Measurements from ENCODE around the gene IFNL4. TPM values are rescaled to one million over a fixed set of nuclear protein-coding genes. Genes with fewer than 3 reads are reported as not detected.
A peak's percentile ranks its signal among the peaks of the same experiment; 100 is the strongest.

IFNL4 gene
- total and polyA plus RNA-seq, 2 of the 4 experiments (the other 2 are of a cell fraction): not detected

DNA sequence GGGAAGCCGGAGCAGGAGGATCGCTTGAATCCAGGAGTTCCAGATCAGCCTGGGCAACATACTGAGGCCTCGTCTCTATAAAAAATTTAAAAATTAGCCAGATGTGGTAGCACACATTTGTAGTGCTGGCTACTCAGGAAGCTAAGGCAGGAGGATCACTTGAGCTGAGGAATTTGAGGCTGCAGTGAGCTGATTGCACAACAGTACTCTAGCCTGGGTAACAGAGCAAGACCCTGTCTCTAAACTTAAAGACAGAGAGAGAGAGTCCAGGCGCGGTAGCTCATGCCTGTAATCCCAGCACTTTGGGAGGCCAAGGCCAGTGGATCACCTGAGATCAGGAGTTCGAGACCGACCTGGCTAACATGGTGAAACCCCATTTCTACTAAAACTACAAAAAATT lies 8.2 kb downstream of the IFNL4 start:
- WGBS, 2 experiments (ENCODE audit: extremely low coverage in 2 of 2, insufficient read length in 1 of 2): no CpG with 5 or more reads among the region's 7 CpGs
- no peaks in the 10 kb centered on the region for H3K4me1 ChIP-seq (ENCODE audit: control insufficient read depth, insufficient read depth, low read length)
- H2AFZ ChIP-seq (replicated peaks; ENCODE audit: low read length, poor library complexity): no peak overlapping the region
- no peak overlapping the region for H2BK20ac ChIP-seq (ENCODE audit: low read depth, low read length)
- no peak for ATAC-seq (ENCODE audit: low read depth)
- no peak overlapping the region for H3K27ac ChIP-seq (ENCODE audit: insufficient read depth, low read length)
- H2AK5ac ChIP-seq (ENCODE audit: low read depth, low read length): no peak overlapping the region
- in situ Hi-C loops (cut with MboI; ENCODE audit: low sequenced_read_pairs): no loop called here
- H3K18ac ChIP-seq (ENCODE audit: low read depth, low read length): no peak overlapping the region
- DNase-seq: no peak
- no peaks in the 10 kb centered on the region for H3K9me3 ChIP-seq (ENCODE audit: control insufficient read depth, insufficient read depth, low read length)
- H3K9me1 ChIP-seq (ENCODE audit: insufficient read depth, low read length): no peaks in the 10 kb centered on the region
- H3K23ac ChIP-seq (ENCODE audit: low read depth, low read length): no peak overlapping the region
- no peak overlapping the region for H2BK120ac ChIP-seq (ENCODE audit: low read depth, low read length)
- TF ChIP-seq ELK1 (IDR thresholded peaks at IDR 0.05; ENCODE audit: borderline replicate concordance, low read depth, low read length) (no peak), CEBPB (IDR thresholded peaks at IDR 0.05; ENCODE audit: low read depth, low read length) (peak; percentile 53)
- ChIA-PET POLR2A (ENCODE audit: unreplicated experiment) (no interaction called here), CTCF (no interaction called here)
- no peak overlapping the region for H2BK15ac ChIP-seq (ENCODE audit: low read depth, low read length)
- intact Hi-C loops (cut with micrococcal nuclease): no loop called here
- no peak overlapping the region for H4K91ac ChIP-seq (ENCODE audit: insufficient read depth, low read depth, low read length)
- BruUV-seq (replicated peaks): no TSS peak
- H3K9ac ChIP-seq (ENCODE audit: low read depth, low read length): no peak overlapping the region
- H4K8ac ChIP-seq (ENCODE audit: low read depth in 2 of 2, low read length in 2 of 2): no peak overlapping the region
- dilution Hi-C loops (cut with HindIII; ENCODE audit: low sequenced_read_pairs, unreplicated experiment): no loop called here
- no peak overlapping the region for H2AK9ac ChIP-seq (replicated peaks; ENCODE audit: low read depth, low read length, poor library complexity)
- no peaks in the 10 kb centered on the region for H3K79me1 ChIP-seq (ENCODE audit: low read depth in 1 of 2, low read length in 2 of 2)
- no peak overlapping the region for H3K56ac ChIP-seq (ENCODE audit: extremely low read depth, insufficient read depth, low read length)
- H3K4ac ChIP-seq (ENCODE audit: low read depth, low read length): no peak overlapping the region
- no peak overlapping the region for H3K4me3 ChIP-seq (ENCODE audit: insufficient read depth, low read depth, low read length)
- no peaks in the 10 kb centered on the region for H4K20me1 ChIP-seq (ENCODE audit: insufficient read depth, low read length)
- no peak overlapping the region for H3K4me2 ChIP-seq (ENCODE audit: low read depth, low read length)
- no peak overlapping the region for H2BK5ac ChIP-seq (ENCODE audit: low read depth, low read length, poor library complexity, severe bottlenecking)
- H3K36me3 ChIP-seq (ENCODE audit: control insufficient read depth, insufficient read depth, low read length): no peaks in the 10 kb centered on the region
- no peak overlapping the region for H3K14ac ChIP-seq (replicated peaks; ENCODE audit: low read depth, low read length)
- no peak overlapping the region for H4K5ac ChIP-seq (ENCODE audit: low read depth, low read length)
- peaks cover 26% of the 10 kb centered on the region for H3K27me3 ChIP-seq (ENCODE audit: control insufficient read depth, insufficient read depth, low read length)

Measured in IMR-90 (cell line).